Hepatocyte (in vitro differentiated cells): ENCODE measurements around the gene SARDH.

ENCODE experiments used
- CTCF ChIP-seq: fragments of 200-600 bp; sonication (generic); IDR thresholded peaks from 2 replicates; pipeline ENCODE4 v1.5.1; 2016; ENCODE audit warnings: antibody characterized with exemption, mild to moderate bottlenecking; ENCODE audit not compliant: poor library complexity
- EZH2 ChIP-seq: fragments of 200-600 bp; sonication (generic); IDR thresholded peaks from 2 replicates; pipeline ENCODE4 v1.6.1; 2016; ENCODE audit warnings: antibody characterized with exemption, mild to moderate bottlenecking, borderline replicate concordance
- EZH2phosphoT487 ChIP-seq: fragments of 200-600 bp; sonication (generic); IDR thresholded peaks from one replicate; pipeline ENCODE4 v1.6.1; 2018; ENCODE audit warnings: antibody characterized with exemption, mild to moderate bottlenecking, low read depth, moderate library complexity; ENCODE audit not compliant: unreplicated experiment, severe bottlenecking

GRCh38 chr9:133732639-133733408 lies 5.3 kb downstream of the SARDH start:
- TF ChIP-seq CTCF (no peak), EZH2 (no peak), EZH2phosphoT487 (no peak)
